LNCAP (cell line): ENCODE data around the gene MAGI3.

ENCODE experiments used
- TF ChIP-seq, protein P1 (sequence below): fragments of 450-650 bp; IDR thresholded peaks from 2 replicates; pipeline ENCODE4 v1.5.1; 2017; ENCODE audit warnings: mild to moderate bottlenecking

The MAGI3 gene

DNA sequence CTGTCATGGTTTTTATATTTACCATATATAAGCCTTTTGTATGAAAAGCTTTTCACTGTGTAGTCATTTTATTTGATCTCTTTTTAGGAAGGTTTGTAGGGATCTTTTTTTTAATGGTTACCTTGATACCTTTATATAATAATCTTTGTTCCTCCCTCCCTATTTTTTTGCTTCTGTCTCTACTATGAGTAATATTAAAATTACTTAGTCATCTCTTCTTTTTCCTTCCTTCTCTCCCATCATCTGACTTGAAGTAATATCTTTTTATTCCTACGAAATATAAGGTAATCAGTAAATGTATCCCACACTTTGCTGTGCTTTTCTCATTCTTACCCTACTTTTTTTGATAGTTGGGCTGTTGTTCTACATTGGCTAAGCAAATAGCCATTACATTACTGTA is 161.4 kb downstream of the MAGI3 start:
- TF ChIP-seq, protein P1, sequence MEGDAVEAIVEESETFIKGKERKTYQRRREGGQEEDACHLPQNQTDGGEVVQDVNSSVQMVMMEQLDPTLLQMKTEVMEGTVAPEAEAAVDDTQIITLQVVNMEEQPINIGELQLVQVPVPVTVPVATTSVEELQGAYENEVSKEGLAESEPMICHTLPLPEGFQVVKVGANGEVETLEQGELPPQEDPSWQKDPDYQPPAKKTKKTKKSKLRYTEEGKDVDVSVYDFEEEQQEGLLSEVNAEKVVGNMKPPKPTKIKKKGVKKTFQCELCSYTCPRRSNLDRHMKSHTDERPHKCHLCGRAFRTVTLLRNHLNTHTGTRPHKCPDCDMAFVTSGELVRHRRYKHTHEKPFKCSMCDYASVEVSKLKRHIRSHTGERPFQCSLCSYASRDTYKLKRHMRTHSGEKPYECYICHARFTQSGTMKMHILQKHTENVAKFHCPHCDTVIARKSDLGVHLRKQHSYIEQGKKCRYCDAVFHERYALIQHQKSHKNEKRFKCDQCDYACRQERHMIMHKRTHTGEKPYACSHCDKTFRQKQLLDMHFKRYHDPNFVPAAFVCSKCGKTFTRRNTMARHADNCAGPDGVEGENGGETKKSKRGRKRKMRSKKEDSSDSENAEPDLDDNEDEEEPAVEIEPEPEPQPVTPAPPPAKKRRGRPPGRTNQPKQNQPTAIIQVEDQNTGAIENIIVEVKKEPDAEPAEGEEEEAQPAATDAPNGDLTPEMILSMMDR, result no peak

GRCh38 chr1:113552244-113552643 is 161.9 kb downstream of the MAGI3 start:
- TF ChIP-seq, protein P1, result no peak

- TF ChIP-seq, protein P1, result no peak
Observed at GRCh38 chr1:113557187-113557586, 166.9 kb downstream of the MAGI3 start.

GRCh38 chr1:113565621-113566020 is 175.3 kb downstream of the MAGI3 start:
- TF ChIP-seq, protein P1, result no peak

DNA sequence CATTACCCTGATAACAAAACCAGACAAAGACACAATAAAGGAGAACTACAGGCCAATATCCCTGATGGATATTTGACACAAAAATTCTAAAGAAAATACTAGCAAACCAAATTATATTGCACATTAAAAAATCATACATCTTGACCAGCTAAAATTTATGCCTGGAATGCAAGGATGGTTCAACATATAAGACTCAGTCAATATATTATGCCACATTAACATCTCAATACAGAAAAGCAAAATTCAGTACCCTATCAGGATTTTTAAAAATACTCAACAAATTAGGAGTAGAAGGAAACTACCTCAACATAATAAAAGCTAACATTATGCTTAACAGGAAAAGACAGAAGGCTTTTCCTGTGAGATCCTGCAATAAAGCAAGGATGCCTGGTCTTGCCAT is 177.1 kb downstream of the MAGI3 start:
- TF ChIP-seq, protein P1, result no peak

GRCh38 chr1:113576271-113576670 is 186.0 kb downstream of the MAGI3 start:
- TF ChIP-seq, protein P1, result no peak

DNA sequence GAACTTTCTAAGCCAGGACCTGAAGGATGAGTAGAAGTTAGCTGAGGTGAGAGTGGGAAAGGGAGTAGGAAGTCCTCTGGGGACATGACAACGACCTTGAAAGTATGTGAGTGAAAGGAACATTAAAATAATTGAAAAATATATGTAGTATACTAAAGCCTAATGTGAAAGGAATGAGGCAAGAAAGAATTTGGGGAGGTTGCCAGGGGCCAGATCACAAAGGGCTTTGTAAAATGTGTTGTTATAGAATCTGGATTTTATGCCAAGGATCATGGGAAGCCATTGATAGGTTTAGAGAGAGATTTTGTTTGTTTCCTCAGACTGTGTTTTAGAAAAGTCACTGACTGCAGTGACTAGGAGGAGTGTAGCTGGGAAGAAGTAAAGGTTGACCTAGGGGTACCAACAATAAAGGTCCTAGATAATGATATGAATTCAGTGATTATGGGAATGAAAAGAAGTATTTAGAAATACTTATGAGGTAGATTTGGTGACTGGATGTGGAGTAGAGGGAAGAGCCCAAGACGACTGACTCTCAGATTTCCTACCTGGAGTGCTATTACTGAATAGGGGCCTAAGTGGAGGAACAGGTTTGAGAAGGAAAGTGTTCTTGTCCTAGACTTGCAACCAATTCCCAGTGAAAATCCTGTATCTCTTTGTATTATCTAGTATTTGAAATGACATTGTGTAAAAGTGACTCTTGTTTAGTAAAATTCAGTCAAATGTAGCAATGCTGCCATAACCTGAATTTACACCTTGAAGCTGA is 189.1 kb downstream of the MAGI3 start:
- TF ChIP-seq, protein P1, result no peak

DNA sequence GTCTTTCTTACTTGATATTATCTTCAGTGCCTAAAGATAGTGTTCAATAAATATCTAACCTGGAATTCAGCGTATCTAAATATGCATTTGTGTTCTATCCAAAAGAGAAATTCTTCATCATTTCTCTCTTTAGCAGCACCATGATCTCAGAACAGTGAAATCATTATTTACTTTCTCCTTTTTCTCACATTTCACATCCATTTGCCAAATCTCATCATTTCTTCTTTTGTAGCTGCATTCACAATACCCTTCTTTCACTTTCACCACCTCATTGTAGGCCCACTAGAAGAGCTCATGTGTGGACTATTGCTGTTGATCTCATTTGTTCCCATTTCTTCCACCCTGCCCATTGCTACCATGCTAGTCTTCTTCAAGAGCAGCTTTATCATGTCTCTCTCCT is 191.0 kb downstream of the MAGI3 start:
- TF ChIP-seq, protein P1, result no peak
